ENCODE measurements around the gene PRPF6. TPM values are rescaled to one million over a fixed set of nuclear protein-coding genes. Genes with fewer than 3 reads are reported as not detected.

The PRPF6 gene
- total RNA-seq, 4 donors from 2014 or later = 34.1 to 57.4 (median 45.8) TPM

- no peak for DNase-seq
- WGBS, 2 donors = 72 to 96% methylated on average over 4 of the region's 39 CpGs
- Histone ChIP-seq H3K27ac (peak overlapping the region in 2 of 4 donors; percentile 94 to 99), H3K36me3 (peaks cover 14 to 48% (median 26%) of the 10 kb centered on the region in 3 donors), H3K4me1 (peaks cover 45 to 86% (median 59%) of the 10 kb centered on the region in 3 donors), H3K4me3 (no peak overlapping the region), H3K27me3 (no peaks in the 10 kb centered on the region), H3K9me3 (no peaks in the 10 kb centered on the region)
- TF ChIP-seq CTCF (IDR thresholded peaks at IDR 0.05) (no peak), POLR2A (IDR thresholded peaks at IDR 0.05) (no peak)
- intact Hi-C loops (cut with DNase I) = no loop called here
Measured at GRCh38 chr20:63945921-63946920, 34.7 kb upstream of the PRPF6 start.

- Histone ChIP-seq H3K27ac (peak overlapping the region; percentile 93 to 99 (median 96)), H3K4me3 (no peak overlapping the region), H3K4me1 (peaks cover 49 to 88% (median 68%) of the 10 kb centered on the region in 3 donors), H3K27me3 (no peaks in the 10 kb centered on the region), H3K9me3 (no peaks in the 10 kb centered on the region), H3K36me3 (peaks cover 14 to 47% (median 26%) of the 10 kb centered on the region in 3 donors)
- intact Hi-C loops (cut with DNase I) = no loop called here
- DNase-seq = no peak
- WGBS, 2 donors = 81 to 90% methylated on average over 2 to 3 of the region's 15 CpGs
- no peak for TF ChIP-seq CTCF (IDR thresholded peaks at IDR 0.05)
- TF ChIP-seq POLR2A (IDR thresholded peaks at IDR 0.05) = no peak
Measured at GRCh38 chr20:63946986-63947637, 33.8 kb upstream of the PRPF6 start.

- Histone ChIP-seq H3K27me3 (no peaks in the 10 kb centered on the region), H3K36me3 (peaks cover 14 to 47% (median 26%) of the 10 kb centered on the region in 3 donors), H3K9me3 (no peaks in the 10 kb centered on the region), H3K4me1 (peaks cover 55 to 88% (median 69%) of the 10 kb centered on the region in 3 donors), H3K4me3 (peak overlapping the region in 2 of 4 donors; percentile 4 to 47), H3K27ac (peak overlapping the region; percentile 93 to 99 (median 96))
- WGBS, 2 donors = 0% methylated on average over 1 of the region's 27 CpGs; no CpG with 5 or more reads in 1 of the 2 donors
- DNase-seq = no peak
- intact Hi-C loops (cut with DNase I) = no loop called here
- TF ChIP-seq CTCF (IDR thresholded peaks at IDR 0.05) = peak in 1 of 6 experiments; percentile 5
- no peak for TF ChIP-seq POLR2A (IDR thresholded peaks at IDR 0.05)
Measured at GRCh38 chr20:63947638-63948456, 33.1 kb upstream of the PRPF6 start.

- intact Hi-C loops (cut with DNase I) = no loop called here
- no peaks in the 10 kb centered on the region for H3K9me3 ChIP-seq
- H3K36me3 ChIP-seq = peaks cover 1 to 17% (median 4%) of the 10 kb centered on the region in 3 donors
- peak overlapping the region; percentile 93 to 99 (median 96) for H3K27ac ChIP-seq
- H3K4me1 ChIP-seq = peaks cover 72 to 98% (median 82%) of the 10 kb centered on the region in 3 donors
- no peak for DNase-seq
- TF ChIP-seq CTCF (IDR thresholded peaks at IDR 0.05) = no peak
- no peak for TF ChIP-seq POLR2A (IDR thresholded peaks at IDR 0.05)
- peak overlapping the region in 3 of 4 donors; percentile 21 to 35 (median 30) for H3K4me3 ChIP-seq
- WGBS, 2 donors = 42% methylated on average over 2 of the region's 20 CpGs; no CpG with 5 or more reads in 1 of the 2 donors
- no peaks in the 10 kb centered on the region for H3K27me3 ChIP-seq
Measured at GRCh38 chr20:63950701-63951397, 30.1 kb upstream of the PRPF6 start.

Measured in esophagus squamous epithelium (tissue), 5 donors.